ENCODE data around the gene TRAPPC2L.

Gene TRAPPC2L

DNA sequence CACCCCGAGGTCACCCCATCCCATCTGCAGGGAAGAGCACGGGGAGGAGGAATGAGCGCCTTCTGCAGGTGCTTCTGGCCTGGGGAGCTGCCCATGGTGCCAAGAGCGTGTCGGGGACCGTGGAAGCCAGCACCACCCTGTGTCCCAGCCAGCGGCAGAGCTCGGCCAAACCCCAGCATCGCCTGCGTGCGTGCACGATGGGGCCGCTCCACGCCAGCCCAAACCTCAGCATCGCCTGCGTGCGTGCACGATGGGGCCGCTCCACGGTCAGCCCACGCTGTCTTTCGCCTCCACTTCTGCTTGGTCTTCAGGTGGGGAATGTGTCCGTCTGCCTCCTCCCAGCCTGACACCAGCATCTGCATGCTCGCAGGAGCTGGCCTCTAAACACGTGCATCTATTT is 14.1 kb upstream of the TRAPPC2L start:
- TF ChIP-seq, protein P1, sequence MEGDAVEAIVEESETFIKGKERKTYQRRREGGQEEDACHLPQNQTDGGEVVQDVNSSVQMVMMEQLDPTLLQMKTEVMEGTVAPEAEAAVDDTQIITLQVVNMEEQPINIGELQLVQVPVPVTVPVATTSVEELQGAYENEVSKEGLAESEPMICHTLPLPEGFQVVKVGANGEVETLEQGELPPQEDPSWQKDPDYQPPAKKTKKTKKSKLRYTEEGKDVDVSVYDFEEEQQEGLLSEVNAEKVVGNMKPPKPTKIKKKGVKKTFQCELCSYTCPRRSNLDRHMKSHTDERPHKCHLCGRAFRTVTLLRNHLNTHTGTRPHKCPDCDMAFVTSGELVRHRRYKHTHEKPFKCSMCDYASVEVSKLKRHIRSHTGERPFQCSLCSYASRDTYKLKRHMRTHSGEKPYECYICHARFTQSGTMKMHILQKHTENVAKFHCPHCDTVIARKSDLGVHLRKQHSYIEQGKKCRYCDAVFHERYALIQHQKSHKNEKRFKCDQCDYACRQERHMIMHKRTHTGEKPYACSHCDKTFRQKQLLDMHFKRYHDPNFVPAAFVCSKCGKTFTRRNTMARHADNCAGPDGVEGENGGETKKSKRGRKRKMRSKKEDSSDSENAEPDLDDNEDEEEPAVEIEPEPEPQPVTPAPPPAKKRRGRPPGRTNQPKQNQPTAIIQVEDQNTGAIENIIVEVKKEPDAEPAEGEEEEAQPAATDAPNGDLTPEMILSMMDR (conservative IDR thresholded peaks at IDR 0.05; ENCODE audit: control insufficient read depth, insufficient read depth, low read depth, low read length) = no peak
- DNase-seq (ENCODE audit: low read depth) = no peak
- H3K4me3 ChIP-seq (ENCODE audit: control insufficient read depth, low read depth, low read length) = no peak overlapping the region

DNA sequence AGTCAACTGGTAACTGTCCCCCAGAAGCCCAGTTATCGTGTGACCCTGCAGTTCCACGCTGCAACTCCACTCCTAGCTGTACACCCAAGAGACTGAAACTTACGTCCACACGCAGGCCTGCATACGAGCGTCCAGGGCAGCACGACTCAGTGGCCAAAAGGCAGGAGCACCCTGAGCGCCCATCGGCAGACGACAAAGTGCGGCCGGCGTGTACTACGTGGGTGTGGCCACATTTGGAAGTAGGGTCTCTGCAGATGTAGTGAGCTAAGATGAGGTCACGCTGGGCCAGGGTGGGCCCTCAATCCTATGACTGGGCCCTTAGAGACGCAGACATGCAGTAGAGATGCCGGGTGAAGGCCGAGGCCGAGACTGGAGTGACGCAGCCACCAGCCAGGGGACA is 13.7 kb upstream of the TRAPPC2L start:
- H3K4me3 ChIP-seq (ENCODE audit: control insufficient read depth, low read depth, low read length) = no peak overlapping the region
- no peak for DNase-seq (ENCODE audit: low read depth)
- TF ChIP-seq, protein P1 (conservative IDR thresholded peaks at IDR 0.05; ENCODE audit: control insufficient read depth, insufficient read depth, low read depth, low read length) = no peak

DNA sequence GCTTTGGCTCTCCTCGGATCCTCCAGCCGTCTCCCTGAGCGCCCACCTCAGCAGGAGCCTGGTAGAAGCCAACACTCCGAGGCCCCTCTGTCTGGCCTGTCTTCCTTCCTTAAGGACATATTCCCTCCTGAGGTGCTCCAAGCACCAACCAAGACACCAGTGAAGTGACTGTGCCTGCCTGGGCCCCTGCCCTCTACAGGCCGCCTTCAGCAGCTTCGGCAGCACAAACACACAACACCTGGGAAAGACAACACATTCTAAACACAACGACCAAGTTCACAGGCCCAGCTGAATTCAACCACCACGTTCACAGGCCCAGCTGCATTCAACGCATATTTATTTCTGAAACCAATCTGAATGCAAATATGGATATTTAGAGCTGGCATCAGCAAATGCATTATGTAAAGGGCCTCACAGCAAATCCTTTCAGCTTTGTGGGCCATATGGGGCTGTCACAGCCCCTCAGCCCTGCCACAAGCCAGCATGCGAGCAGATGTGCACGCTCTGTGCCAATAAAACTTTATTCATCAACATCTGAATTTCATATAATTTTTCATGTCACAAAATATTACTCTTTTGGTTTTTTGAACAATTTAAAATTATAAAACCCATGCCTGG is 12.4 kb upstream of the TRAPPC2L start:
- no peak for DNase-seq (ENCODE audit: low read depth)
- H3K4me3 ChIP-seq (ENCODE audit: control insufficient read depth, low read depth, low read length) = no peak overlapping the region
- TF ChIP-seq, protein P1 (conservative IDR thresholded peaks at IDR 0.05; ENCODE audit: control insufficient read depth, insufficient read depth, low read depth, low read length) = no peak

DNA sequence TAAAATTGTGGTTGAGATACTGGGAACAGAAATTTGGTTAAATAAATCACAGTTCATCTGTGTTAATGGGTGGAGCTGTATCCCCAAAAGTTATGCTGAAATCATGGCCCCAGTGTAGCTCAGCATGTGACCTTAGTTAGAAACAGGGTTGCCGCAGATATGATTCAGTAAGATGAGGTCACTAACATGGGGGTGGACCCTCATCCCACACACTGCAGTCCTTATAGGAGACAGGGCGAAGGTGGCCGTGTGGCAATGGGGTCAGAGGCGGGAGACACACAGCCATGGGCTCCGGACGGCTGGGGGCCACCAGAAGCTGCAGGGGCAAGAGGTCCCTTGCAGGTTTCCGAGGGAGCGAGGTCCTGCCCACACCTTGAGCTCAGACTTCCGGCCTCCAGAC is 10.8 kb upstream of the TRAPPC2L start:
- peak; percentile 79 for DNase-seq (ENCODE audit: low read depth)
- TF ChIP-seq, protein P1 (conservative IDR thresholded peaks at IDR 0.05; ENCODE audit: control insufficient read depth, insufficient read depth, low read depth, low read length) = no peak
- H3K4me3 ChIP-seq (ENCODE audit: control insufficient read depth, low read depth, low read length) = no peak overlapping the region

DNA sequence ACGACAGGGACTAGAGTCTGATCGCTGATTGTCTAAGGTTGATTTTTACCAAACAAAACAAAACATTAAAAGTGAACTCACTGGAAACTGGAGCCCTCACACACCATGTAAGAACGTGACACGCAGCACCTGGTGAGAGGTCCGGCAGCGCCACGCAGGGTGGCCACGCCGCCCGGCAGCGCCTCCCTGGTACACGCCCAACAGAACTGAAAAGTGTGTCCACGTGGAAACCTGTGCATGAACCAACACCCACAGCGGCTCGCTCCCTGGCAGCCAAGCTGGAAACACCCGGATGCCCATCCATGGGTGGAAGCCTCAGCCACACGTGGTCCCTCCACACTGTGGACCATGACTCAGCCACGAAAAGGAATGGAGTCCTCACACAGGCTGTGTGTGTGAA is 9.3 kb upstream of the TRAPPC2L start:
- TF ChIP-seq, protein P1 (conservative IDR thresholded peaks at IDR 0.05; ENCODE audit: control insufficient read depth, insufficient read depth, low read depth, low read length) = no peak
- no peak for DNase-seq (ENCODE audit: low read depth)
- H3K4me3 ChIP-seq (ENCODE audit: control insufficient read depth, low read depth, low read length) = no peak overlapping the region

DNA sequence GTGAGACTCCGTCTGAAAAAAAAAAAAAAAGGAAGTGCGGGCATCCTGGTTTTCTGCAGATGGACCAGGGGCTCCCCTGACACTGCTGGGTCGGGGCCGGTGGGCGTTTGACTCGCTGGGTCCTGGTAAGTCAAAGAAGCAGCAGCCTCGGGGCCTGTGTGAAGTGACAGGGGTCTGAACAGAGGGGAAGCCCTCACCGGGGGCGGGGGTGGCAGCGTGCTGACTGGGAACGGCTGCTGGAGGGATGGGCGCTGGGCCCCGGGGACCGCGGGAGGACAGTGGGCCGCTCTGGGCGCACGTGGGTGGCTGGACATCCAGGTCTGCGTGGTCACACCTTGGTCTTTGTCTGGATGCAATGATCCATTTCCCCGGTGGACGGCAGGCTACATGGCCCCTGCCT is 8.4 kb upstream of the TRAPPC2L start:
- TF ChIP-seq, protein P1 (conservative IDR thresholded peaks at IDR 0.05; ENCODE audit: control insufficient read depth, insufficient read depth, low read depth, low read length) = no peak
- no peak overlapping the region for H3K4me3 ChIP-seq (ENCODE audit: control insufficient read depth, low read depth, low read length)
- no peak for DNase-seq (ENCODE audit: low read depth)
